ENCODE data around the gene GUCA2A. TPM values are rescaled to one million over a fixed set of nuclear protein-coding genes. Genes with fewer than 3 reads are reported as not detected.

Gene GUCA2A
- total and polyA plus RNA-seq, 2 of the 13 experiments (the other 11 are each of a cell fraction or from before 2014, with no cell fraction given): not detected

DNA sequence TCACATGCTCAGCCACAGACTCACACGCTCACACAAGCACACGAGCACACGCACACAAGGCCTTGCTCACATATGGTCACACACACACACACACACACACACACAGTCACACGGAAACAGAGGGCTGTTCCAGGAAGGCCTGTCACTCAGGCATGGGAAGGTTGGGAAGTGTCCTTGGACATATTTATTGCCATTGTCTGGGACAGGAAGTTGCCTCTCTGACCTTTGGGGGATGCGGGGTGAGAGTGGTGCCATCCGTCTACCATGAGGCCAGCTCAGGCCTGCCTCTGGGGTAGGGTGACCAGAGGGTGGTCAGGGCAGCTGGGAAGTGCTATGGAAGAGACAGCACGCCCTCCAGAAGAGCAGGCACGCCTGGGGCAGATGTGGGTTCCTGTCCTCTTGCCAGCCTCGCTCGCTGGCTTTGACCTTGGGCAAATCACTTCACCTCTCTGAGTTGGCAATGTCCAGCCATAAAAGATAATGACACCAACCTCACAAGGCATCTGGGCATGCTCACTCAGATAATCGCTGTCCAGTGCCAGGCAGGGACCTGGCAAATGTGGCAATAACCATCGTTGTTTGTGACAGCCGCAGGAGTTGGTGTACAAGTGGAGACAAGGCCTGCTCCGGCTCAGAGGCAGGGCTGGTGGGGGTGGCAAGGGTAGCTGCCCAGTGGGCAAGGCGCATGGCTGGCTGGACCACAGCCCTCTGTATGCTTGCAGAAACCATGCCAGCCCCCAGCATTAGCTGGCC, 8.0 kb upstream of the GUCA2A start (continued):
- TF ChIP-seq, protein P1, sequence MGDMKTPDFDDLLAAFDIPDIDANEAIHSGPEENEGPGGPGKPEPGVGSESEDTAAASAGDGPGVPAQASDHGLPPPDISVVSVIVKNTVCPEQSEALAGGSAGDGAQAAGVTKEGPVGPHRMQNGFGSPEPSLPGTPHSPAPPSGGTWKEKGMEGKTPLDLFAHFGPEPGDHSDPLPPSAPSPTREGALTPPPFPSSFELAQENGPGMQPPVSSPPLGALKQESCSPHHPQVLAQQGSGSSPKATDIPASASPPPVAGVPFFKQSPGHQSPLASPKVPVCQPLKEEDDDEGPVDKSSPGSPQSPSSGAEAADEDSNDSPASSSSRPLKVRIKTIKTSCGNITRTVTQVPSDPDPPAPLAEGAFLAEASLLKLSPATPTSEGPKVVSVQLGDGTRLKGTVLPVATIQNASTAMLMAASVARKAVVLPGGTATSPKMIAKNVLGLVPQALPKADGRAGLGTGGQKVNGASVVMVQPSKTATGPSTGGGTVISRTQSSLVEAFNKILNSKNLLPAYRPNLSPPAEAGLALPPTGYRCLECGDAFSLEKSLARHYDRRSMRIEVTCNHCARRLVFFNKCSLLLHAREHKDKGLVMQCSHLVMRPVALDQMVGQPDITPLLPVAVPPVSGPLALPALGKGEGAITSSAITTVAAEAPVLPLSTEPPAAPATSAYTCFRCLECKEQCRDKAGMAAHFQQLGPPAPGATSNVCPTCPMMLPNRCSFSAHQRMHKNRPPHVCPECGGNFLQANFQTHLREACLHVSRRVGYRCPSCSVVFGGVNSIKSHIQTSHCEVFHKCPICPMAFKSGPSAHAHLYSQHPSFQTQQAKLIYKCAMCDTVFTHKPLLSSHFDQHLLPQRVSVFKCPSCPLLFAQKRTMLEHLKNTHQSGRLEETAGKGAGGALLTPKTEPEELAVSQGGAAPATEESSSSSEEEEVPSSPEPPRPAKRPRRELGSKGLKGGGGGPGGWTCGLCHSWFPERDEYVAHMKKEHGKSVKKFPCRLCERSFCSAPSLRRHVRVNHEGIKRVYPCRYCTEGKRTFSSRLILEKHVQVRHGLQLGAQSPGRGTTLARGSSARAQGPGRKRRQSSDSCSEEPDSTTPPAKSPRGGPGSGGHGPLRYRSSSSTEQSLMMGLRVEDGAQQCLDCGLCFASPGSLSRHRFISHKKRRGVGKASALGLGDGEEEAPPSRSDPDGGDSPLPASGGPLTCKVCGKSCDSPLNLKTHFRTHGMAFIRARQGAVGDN (CRISPR knock-in tag; IDR thresholded peaks at IDR 0.05): peak; percentile 55
- peak; percentile 35; the same call in 1 of the 2 replicates for TF ChIP-seq ZFX (CRISPR knock-in tag; IDR thresholded peaks at IDR 0.05; ENCODE audit: low read depth)
- TF ChIP-seq ZNF609 (CRISPR knock-in tag; IDR thresholded peaks at IDR 0.05; ENCODE audit: borderline replicate concordance): no peak
- TF ChIP-seq ATAD3A (CRISPR knock-in tag; IDR thresholded peaks at IDR 0.05): no peak
- no peak for TF ChIP-seq ZSCAN29 (CRISPR knock-in tag; conservative IDR thresholded peaks at IDR 0.05)
- no peak for TF ChIP-seq MYC (CRISPR knock-in tag; IDR thresholded peaks at IDR 0.05; ENCODE audit: borderline replicate concordance)
- TF ChIP-seq EP300 (IDR thresholded peaks at IDR 0.05; ENCODE audit: low read depth in 2 of 2, low read length in 2 of 2): no peak
- peak; percentile 17; the same call in 1 of the 2 replicates for TF ChIP-seq EP300 (CRISPR knock-in tag; IDR thresholded peaks at IDR 0.05; ENCODE audit: borderline replicate concordance)
- no peak for TF ChIP-seq NR3C1 (CRISPR knock-in tag; IDR thresholded peaks at IDR 0.05)
- no peak for TF ChIP-seq YEATS2 (CRISPR knock-in tag; IDR thresholded peaks at IDR 0.05; ENCODE audit: borderline replicate concordance)
- TF ChIP-seq SOX6 (IDR thresholded peaks at IDR 0.05): no peak
- TF ChIP-seq SOX6 (CRISPR knock-in tag; IDR thresholded peaks at IDR 0.05): peak; percentile 58
- peak; percentile 26; the same call in 1 of the 2 replicates for TF ChIP-seq GABPB1 (CRISPR knock-in tag; IDR thresholded peaks at IDR 0.05)
- TF ChIP-seq MEIS2 (CRISPR knock-in tag; IDR thresholded peaks at IDR 0.05): no peak
- TF ChIP-seq SPEN (CRISPR knock-in tag; IDR thresholded peaks at IDR 0.05; ENCODE audit: low read depth): 0 out of 2 replicates have a peak, but pooled peaks have one; percentile 24
- 0 out of 2 replicates have a peak, but pooled peaks have one; percentile 23 for TF ChIP-seq ZBTB38 (CRISPR knock-in tag; IDR thresholded peaks at IDR 0.05)
- no peak for TF ChIP-seq AGO1 (IDR thresholded peaks at IDR 0.05; ENCODE audit: low read depth, low read length, poor library complexity, severe bottlenecking)
- no peak for TF ChIP-seq ZNF816 (CRISPR knock-in tag; IDR thresholded peaks at IDR 0.05; ENCODE audit: borderline replicate concordance)
- TF ChIP-seq NR2F6 (IDR thresholded peaks at IDR 0.05): no peak
- peak; percentile 60 for TF ChIP-seq NR2F6 (CRISPR knock-in tag; IDR thresholded peaks at IDR 0.05)
- no peak for TF ChIP-seq STAG1 (CRISPR knock-in tag; IDR thresholded peaks at IDR 0.05)
- no peak for TF ChIP-seq KDM5A (IDR thresholded peaks at IDR 0.05; ENCODE audit: borderline replicate concordance, low read length)

Data from HepG2 (cell line).